A673 (cell line): ENCODE results near the gene TPM2.

ENCODE experiments used
- CTCF ChIP-seq: fragments of 300-800, 200-600 bp; sonication (generic); conservative IDR thresholded peaks from 2 replicates; pipeline ENCODE4 v1.5.1; 2017; ENCODE audit warnings: low read depth, mild to moderate bottlenecking, antibody characterized with exemption, low read length, moderate library complexity, mixed read lengths
- EZH2 ChIP-seq: fragments of 200-600 bp; sonication (generic); IDR thresholded peaks from 2 replicates; pipeline ENCODE4 v1.6.1; 2017; ENCODE audit warnings: borderline replicate concordance, low read depth, mild to moderate bottlenecking, mixed read lengths, antibody characterized with exemption, low read length; ENCODE audit not compliant: poor library complexity, severe bottlenecking

- TF ChIP-seq CTCF (no peak), EZH2 (no peak)
Observed at GRCh38 chr9:35690614-35691333, 1.0 kb upstream of the TPM2 start.
